Stimulated activated CD8-positive, alpha-beta memory T cell treated with anti-CD3 and anti-CD28 coated beads, Interleukin-7, amount 100 ng/mL, for 1 hour (primary cell): Measurements from ENCODE around the gene ADAM22.

Experiments used
- DNase-seq, 2 donors: peaks; one replicate each; pipeline ENCODE4 v3.0.0-alpha.2; 2020; ENCODE audit warnings: low read depth in 2 of 2

ADAM22 gene

GRCh38 chr7:87960239-87960638 is 26.2 kb downstream of the ADAM22 start:
- DNase-seq = no peak

GRCh38 chr7:87961754-87962153 is 27.7 kb downstream of the ADAM22 start:
- DNase-seq = no peak

- DNase-seq = no peak
Measured at GRCh38 chr7:87966271-87966670, 32.2 kb downstream of the ADAM22 start.

- no peak for DNase-seq
Measured at GRCh38 chr7:87968021-87968420, 34.0 kb downstream of the ADAM22 start.

- DNase-seq = no peak
Measured at GRCh38 chr7:87982116-87982515, 48.1 kb downstream of the ADAM22 start.

- no peak for DNase-seq
Measured at GRCh38 chr7:87984088-87984487, 50.0 kb downstream of the ADAM22 start.

GRCh38 chr7:87993269-87993668 is 59.2 kb downstream of the ADAM22 start:
- no peak for DNase-seq

- DNase-seq = no peak
Measured at GRCh38 chr7:87999261-87999660, 65.2 kb downstream of the ADAM22 start.

GRCh38 chr7:88001744-88002530 is 67.9 kb downstream of the ADAM22 start:
- DNase-seq = no peak

- no peak for DNase-seq
Measured at GRCh38 chr7:88002617-88003016, 68.6 kb downstream of the ADAM22 start.

- DNase-seq = no peak
Measured at GRCh38 chr7:88003581-88003980, 69.5 kb downstream of the ADAM22 start.

GRCh38 chr7:88005191-88005590 is 71.1 kb downstream of the ADAM22 start:
- DNase-seq = no peak

GRCh38 chr7:88009651-88010050 is 75.6 kb downstream of the ADAM22 start:
- DNase-seq = no peak

- DNase-seq = no peak
Measured at GRCh38 chr7:88012086-88012485, 78.0 kb downstream of the ADAM22 start.

GRCh38 chr7:88013981-88014380 is 79.9 kb downstream of the ADAM22 start:
- no peak for DNase-seq

GRCh38 chr7:88014581-88014980 is 80.5 kb downstream of the ADAM22 start:
- no peak for DNase-seq

GRCh38 chr7:88015309-88015708 is 81.3 kb downstream of the ADAM22 start:
- no peak for DNase-seq

- no peak for DNase-seq
Measured at GRCh38 chr7:88018501-88018900, 84.5 kb downstream of the ADAM22 start.

GRCh38 chr7:88020953-88021665 is 87.1 kb downstream of the ADAM22 start:
- DNase-seq = no peak

GRCh38 chr7:88027724-88028123 is 93.7 kb downstream of the ADAM22 start:
- DNase-seq = no peak

- no peak for DNase-seq
Measured at GRCh38 chr7:88034083-88034695, 100.1 kb downstream of the ADAM22 start.

- no peak for DNase-seq
Measured at GRCh38 chr7:88037050-88037449, 103.0 kb downstream of the ADAM22 start.

GRCh38 chr7:88040694-88041093 is 106.6 kb downstream of the ADAM22 start:
- DNase-seq = no peak
